RKO (cell line): ENCODE measurements around the gene AQP3.
"Not testable (repeated sequence)": the region's sequence is repeated elsewhere in the genome, so short reads cannot be mapped to it uniquely, and the experiment has no call there.

Experiments
- DNase-seq: peaks from one replicate; pipeline ENCODE4 v3.0.0-alpha.2; 2016; ENCODE audit warnings: low spot score

The AQP3 gene

DNA sequence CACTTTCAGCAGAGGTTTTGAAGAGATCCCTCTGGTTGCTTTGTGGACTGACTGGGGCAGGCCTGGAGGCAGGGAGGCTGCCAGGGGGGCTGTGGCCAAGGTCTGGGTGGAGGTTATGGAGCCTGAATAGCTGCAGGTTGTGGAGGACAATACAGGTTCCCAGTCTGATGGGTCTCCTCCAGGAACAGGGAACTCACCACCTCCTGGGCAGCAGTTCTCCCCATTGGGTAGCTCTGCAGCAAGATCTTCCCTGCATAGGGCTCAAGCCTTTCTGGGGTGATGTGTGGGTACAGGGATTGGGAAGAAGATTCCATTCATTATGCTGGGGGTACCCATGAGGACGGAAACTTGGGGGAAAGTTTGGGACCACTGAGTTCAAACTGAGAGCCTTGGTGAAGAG, 6.8 kb downstream of the AQP3 start:
- no peak for DNase-seq

DNA sequence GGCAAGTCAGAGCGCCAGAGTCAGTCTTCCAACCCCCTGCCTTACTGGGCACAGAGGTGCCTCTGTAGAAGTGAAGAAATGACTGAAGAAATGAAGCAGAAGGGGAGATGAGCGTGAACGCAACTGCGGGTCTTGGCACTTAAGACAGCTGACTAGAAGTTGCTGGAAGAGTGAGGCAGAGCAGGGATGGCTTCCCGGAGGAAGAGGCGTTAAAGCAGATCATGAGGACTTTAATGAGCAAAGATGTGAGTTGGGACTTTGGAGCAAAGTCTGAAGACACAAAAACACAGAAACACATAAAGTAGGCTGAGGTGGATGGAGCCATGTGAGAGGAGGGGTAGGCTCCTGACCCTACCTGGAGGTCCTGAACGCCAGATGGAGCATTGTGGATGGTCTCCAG, 7.2 kb downstream of the AQP3 start:
- no peak for DNase-seq

DNA sequence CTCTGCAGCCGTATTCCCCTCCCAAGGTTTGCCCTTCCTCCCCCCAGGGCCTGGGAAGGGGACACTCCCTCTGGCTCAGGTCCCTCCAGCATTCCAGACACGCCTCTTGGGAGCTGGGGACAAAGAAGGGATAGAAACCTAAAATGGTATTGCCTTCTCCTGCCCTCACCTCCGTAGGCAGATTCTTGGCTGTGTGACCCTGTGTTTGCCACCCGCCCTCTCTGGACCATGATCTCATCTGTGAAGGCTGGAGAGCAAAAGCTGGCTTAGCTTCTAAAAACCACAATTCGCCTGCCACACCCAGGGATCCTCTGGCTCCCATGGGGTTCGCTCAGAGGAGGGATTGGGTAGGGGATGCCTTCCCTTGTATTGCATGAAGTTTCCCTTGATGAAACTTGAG, 7.7 kb downstream of the AQP3 start:
- no peak for DNase-seq

DNA sequence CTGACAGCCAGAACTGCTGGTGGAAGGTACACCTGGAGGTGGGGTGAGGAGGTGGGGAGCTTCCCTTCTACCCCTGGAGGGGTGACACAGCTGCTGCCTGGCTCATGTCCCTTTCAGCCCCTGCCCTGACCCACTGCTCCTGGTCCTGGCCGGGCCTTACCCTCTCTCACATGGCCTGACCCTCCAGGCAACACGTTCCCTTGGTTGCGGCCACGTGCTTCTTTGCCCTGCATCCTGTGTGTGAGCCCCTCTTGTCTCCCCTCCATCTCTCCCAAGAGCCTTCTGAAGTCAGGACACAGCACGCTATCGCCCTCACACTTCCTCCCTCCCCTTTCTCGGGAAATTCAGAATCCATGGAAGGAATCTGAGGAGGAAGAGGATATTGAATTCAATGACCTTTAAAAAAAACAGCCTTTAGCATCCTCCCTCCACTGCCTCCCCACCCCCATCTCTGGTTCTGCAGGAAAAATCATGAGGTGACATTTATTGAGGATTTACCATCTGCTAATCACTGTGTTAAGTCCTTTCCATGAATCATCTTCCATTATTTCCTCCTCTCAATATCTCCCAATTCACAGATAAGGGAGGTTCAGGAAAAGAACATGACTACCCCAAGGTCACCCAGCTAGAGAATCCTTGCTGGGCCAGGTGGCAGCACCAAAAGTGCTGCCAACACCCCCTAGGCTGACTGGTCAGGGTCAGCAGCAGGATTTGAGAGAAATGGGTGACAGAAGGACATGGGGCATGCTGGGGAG, 8.3 kb downstream of the AQP3 start:
- no peak for DNase-seq

DNA sequence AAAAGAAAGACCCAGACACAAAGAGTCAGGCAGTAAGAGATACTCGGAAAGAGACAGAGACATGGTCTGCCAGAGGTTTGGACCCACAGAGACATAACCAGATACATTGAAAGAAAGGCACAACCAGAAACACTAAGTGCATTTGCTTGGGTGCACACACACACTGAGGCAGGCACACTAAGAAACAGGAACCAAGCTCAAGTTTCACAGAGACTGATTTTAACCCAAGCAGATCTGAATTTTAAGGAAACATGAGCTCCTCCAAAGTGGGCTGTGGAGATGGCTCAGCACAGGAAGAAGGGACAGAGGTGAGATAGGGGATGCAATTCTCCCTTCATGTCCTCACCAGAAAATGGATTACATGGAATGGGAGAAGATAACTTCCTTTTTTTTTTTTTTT, 9.5 kb downstream of the AQP3 start:
- DNase-seq = no peak

DNA sequence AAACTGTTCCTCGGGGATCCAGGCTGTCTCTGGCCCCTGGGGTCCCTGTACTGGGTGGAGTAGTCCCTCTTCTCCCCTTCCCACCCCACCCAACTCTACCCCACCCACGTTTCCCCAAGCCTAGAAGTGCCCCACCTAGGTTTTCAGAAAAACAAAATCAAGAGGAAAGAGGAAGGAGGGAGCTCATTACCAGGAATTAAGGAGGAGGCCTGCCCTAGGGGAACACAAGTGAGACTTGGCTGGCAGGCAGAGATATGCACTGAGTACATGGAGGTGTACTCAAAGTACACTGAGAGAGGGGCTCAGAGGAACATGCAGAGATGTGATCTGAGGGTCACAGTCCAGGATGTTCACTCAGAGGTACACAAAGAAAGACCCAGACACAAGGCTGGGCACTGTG, 10.2 kb downstream of the AQP3 start:
- DNase-seq = no peak

DNA sequence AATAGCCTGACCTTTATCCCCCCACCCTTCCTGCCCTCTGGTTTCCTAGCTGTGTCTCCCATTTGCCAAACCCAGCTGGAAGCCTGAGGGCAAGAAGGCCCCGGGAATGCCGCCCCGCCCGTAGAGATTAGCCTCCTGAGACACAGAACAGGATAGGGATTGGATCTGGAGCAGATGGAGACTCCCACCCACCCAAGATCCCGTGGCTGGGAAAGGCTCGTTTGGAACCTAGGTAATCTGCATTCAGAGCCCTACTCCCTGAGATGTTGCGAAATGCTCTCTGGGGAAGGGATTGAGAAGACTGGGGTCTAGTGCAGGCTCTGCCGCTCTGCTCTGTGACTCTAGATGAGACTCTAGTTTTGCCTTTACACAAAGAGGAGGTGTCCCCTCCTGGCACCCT, 10.9 kb downstream of the AQP3 start:
- DNase-seq = no peak

DNA sequence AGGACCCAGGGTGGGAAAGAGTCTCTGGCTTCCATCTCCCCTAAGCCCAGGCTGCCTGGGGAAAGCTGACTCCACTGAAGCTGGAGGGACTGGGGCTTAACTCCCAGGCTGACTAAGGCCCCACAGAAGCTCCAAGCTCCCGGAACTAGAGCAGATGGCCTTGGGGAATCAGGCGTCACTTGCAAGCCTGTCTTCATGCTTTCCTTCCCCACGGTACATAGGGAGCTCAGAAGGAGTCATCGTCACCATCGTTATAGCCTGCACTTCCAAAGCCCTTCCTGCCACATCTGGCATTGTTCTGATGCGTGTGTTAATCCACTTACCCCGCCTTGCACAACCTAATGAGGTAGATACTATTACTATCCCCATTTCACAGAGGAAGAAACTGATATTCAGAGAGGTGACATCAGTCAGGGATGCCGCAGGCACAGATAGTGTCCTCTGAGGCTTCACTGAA, 11.5 kb downstream of the AQP3 start:
- no peak for DNase-seq

DNA sequence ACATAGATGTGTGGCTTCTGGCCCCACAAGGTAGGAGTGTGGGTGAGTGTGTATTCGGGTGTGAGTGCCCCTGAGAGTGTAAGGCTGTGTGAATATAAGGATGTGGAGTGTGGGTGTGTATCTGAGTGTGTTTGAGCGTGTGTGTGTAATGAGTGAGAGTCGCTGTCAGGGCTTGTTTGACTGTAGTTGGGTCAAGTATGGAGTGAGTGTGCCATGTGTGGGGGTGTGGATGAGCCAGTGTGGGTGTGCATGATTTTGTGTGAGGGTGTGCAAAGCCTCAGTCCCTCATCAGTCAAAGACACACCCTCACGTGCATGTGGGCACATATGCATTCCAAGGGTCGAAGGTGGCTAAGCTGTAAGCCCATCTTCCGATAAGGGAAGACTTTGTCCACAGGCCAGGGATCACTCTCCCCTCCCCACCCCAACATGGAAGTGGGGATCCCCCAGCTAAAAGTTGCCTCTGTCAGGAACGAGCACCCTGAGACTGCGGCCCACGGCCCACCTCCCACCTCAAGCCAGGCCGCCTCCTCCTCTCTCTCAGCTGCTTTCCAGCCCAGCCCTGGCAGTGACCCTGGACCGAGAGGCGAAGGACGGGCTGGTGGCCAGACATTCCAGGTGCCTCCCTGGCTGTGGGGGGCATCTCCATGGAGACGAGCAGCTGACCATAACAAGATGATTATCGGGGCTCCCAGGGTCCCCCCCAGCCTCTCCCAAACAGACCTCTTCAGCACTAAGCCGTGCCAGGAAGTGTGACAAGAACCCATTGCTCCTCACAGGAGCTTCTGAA, 12.9 kb downstream of the AQP3 start:
- no peak for DNase-seq

DNA sequence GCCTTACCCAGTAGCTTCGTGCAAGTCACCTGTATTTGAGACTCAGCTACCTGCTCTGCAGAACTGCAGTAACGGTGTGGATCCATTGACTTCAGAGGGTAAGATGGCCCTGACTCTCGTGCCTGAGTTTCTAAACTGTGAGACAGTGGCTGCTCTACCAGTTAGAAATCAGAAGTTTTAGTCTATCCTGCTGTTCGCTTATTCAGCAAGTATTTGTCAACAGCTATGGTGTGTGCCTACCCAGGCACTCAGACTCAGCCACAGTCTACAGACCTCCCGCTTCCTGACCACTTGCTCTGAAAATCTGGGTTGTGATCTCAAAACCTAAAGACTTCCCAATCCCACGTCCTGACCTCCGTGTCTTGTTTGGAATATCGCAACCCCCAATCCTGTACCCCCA, 13.5 kb downstream of the AQP3 start:
- DNase-seq = no peak

DNA sequence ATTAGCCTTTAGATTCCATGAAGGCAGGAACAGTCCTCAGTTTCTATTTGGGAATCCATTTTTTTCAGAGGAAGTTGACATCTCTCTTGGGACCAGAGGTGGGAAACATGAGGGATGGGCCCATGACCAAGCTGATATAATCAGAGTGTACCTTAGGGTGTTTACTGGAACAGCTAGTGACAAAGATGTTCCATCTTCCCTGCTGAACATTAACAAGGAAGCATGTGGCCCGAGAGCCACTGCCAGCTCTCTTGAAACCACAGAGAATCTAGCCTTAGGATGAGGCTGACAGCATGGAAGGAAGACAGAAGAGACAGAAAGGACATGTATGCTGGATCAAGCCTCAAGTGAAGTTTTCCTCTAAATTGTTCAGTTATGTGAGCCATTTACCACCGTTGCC, 16.0 kb downstream of the AQP3 start:
- no peak for DNase-seq

DNA sequence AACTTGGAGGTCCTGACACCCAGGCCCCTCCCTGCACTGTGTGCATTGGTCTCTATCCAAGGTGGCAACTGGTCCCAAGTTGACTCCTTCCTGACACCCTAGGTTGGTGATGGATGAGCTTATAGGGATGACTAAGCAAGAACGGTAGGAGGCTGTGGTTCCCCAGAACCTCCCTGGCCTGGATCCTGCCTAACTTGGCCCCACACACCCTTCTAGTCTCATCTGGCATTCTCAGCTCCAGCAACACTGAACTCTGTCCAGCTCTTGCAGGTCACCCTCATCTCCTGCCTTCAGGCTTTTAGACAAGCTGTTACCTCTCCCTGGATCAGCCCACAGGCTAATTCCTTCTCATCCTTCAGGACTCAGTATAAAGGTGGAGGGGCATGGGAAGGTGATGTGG, 16.5 kb downstream of the AQP3 start:
- no peak for DNase-seq

DNA sequence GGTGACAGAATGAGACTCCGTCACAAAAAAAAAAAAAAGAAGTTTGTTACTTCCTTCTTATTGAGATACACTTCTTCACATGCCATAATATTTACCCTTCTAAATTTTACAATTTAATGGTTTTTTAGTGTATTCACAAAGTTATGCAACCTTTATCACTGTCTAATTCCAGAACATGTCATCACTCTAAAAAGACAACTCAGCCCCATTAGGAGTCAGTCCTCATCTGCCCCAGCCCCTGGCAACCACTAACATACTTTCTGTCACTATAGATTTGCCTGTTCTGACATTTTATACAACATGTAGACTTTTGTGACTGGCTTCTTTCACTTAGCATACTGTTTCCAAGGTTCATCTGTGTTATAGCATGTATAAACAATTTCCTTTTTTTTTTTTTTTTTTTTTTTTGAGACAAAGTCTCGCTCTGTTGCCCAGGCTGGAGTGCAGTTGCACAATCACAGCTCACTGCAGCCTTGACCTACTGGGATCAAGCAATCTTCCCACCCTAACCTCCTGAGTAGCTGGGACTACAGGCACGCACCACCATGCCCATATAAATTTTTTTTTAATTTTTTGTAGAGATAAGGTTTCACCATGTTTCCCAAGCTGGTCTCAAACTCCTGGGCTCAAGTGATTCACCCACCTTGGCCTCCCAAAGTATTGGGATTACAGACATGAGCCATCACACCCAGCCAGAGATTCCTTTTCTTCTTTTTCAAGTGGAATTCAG, 18.0 kb downstream of the AQP3 start:
- DNase-seq = no peak

DNA sequence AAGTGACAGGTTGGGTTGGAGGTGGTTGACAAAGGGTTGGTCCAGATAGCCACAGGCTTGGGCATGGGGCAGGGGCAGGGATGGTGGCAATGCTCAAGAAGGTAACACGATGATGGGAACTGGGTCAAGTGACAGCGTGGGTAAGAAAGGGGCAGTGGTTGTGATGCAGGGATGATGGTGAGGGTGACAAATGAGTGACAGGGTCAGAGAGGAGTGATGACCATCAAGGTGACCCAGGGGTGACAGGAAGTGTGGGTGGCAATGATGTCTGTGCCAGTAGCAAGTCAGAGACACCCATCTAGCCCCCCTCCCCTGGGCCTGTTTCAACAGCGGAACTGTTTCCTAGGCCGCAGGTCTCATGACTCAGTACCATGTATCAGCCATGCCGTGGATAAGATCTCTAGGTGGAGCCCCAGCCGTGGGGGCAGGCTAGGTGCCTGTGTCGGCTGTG, 20.5 kb downstream of the AQP3 start:
- no peak for DNase-seq

DNA sequence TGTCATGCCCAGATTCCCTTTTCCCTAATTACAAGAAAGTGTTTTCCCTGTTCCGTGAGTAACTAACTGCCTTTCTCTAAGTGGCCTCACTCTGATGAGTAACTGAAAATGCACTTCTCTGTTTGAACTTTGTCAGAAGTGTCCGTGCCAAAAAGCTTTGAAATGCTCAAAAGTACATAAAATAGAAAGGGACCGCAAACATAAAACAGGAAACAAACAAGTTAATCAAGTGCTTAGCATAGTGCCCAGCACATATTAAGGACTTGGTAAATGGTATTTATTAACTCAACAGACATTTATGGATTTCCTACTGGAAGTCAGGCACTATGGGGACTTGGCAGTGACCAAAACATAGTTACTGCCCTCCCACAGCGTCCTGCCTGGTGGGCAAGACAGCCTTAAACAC, 22.3 kb downstream of the AQP3 start:
- no peak for DNase-seq

DNA sequence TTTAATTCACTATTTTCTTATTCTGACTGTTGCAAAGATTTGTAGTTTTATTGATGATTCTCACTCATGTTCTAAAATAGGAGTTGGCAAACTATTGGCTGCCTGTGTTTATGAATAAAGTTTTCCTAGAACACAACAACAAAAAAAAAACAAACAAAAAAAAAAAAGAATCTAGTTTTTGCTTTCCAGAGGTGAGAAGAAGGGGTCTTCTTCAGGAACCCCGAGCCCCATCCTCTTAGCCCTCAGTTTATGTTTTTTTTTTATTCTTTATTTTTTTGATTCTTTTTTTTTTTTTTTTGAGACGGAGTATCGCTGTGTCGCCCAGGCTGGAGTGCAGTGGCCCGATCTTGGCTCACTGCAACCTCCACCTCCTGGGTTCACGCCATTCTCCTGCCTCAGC, 22.9 kb downstream of the AQP3 start:
- DNase-seq = not testable (repeated sequence)

DNA sequence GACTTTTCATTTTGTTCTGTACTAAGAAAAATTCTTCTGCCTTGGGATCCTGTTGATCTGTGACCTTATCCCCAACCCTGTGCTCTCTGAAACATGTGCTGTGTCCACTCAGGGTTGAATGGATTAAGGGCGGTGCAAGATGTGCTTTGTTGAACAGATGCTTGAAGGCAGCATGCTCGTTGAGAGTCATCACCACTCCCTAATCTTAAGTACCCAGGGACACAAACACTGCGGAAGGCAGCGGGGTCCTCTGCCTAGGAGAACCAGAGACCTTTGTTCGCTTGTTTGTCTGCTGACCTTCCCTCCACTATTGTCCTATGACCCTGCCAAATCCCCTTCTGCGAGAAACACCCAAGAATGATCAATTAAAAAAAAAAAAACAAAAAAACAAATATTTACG, 23.4 kb downstream of the AQP3 start:
- DNase-seq = not testable (repeated sequence)

DNA sequence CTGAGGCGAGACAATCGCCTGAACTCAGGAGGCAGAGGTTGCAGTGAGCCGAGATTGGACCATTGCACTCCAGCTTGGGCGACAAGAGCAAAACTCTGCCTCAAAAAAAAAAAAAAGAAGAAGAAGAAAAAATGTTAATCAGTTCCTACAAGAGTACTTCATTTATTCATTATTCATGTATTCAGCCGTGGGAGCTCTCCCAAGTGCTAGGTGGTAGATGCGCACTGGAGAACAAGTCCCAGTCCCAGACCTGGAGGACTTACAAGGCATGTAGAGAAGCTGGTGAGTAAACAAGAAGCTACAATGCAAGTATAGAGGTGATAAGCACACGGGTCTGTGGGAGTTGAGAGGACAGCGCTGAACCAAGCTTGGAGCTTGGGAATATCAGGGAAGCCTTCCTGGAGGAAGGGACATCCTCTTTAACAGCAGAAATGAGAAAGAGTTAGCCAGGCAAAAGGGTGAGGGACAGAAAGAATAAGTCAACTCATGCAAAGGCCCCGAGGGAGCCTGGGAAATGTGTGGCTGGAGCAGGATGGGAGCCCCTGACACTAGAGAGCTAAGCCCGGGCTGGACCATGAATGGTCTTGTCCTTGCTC, 27.6 kb downstream of the AQP3 start:
- no peak for DNase-seq

DNA sequence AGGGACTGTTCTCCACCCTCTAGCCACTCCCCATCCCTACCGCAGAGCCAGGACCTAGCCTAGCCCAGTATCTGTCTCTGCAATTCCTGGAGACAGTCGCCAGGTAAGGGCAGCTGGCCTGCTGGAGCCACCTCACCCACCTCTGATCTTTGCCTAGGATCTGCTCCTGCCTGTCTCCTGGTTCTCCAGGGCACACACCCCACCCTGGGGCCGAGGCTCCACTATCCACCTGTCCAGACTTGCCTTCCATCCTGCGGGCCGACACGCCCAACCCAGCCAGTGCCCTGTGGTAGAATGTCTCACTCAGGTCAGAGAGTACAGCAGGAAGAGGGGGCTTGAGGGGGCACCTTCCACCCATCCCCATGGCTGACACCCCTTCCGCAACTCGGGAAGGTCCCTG, 29.3 kb downstream of the AQP3 start:
- no peak for DNase-seq

DNA sequence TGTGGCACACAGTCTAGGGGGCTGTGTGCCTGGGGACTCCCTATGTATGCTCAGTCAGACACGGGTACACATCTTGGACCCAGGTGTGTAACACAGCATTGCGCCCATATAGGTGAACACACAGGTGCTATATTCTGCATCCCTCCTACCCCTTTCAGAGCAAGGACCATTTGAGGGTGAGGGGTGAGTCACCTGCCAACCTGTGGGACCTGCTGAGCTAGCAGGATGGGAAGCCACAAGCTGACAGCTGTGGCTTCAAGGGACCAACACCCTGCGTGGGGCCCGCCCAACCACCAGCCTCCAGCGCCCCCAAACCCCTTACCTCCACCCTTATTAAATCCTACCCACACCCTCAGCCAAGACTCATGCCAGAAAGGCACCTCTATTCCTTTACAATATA, 30.4 kb downstream of the AQP3 start:
- no peak for DNase-seq

DNA sequence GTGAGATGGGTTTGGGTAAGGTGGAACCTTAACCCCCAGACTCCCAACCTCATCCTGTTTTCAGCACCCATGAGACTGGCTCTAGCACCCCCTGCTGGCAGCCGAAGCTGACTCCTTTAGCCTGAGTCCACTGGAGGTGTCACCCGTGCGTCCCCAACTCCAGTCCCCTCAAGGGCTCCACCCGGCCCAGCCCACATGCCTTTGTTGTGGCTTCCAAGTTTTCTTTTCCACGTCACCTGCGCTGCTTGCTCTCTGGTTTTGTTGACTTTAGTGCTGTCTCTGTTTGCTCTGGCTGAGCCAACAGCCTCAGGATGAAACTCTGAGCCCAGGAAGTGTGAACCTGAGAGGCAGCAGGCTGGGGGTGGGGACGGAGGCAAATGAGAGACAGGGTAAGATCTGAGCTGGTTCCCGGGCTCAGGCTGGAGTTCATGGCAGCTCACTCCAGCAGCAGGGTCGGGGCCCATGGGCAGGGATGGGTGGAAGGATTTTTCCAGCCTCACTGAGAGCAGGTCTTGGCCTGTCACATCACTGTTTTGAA, 31.8 kb downstream of the AQP3 start:
- no peak for DNase-seq

DNA sequence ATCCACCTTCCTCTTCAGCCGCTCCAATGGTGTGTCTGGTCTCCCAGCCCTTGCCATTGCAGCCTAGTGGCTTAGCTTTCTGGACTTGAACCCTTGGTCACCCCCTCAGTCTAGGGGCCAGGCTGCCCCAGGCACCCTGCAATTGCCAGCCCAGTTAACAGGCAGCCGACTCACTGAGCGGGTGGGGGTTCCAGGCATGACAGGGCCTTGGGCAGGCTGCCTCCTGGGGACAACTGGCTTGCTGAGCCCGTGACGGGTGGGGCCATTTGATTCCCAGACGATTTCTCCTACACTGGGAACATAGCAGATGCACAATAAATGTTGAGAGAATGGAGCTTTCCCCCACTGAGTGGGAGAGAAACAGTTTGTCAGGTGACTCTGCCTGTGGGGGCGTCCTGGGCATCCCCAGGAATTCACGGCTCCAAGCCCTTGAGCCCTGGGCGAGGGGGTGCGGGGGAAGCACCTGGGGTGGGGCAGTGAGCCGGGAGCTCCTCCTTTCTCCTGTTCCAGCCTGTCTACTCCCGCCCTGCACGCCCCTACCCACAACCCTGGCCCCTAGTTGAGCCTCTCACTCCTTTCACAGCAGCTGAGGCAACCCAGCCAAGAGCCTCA, 32.4 kb downstream of the AQP3 start:
- no peak for DNase-seq
